Femur (tissue), 1 donor: ENCODE measurements around the gene BCKDHB.

ENCODE experiments used
- DNase-seq: peaks from one replicate; pipeline ENCODE4 v3.0.0-alpha.2; 2017

BCKDHB gene

DNA sequence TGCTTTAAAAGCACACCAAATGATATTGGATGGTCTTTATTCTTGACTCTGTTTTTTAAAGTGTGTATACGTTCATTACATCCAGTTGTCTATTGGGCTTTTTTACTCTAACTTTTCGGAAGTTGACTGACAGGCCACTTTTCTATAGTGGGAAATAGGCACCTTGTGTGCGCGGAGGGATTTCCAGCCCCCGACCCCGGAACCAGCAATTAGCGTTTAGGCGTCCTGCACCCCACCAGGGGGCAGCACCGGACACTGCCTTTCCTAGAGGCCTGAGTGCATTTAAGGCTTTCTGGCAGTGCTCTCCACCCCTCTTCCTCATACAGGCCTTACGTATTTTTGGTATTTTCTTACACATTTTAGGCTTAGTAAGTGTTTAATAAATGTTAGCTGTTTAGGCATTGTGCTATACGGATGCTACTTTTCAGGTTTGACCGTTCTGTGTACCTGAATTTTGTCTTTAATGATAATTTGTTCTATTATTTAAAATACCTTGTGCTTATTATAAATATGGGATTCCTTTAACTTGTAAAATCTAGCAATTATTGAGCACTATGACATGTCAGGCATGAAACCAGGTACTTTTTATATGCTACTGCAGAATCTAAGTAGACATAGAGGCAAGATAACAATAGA lies 231.8 kb downstream of the BCKDHB start:
- DNase-seq: peak; percentile 69

DNA sequence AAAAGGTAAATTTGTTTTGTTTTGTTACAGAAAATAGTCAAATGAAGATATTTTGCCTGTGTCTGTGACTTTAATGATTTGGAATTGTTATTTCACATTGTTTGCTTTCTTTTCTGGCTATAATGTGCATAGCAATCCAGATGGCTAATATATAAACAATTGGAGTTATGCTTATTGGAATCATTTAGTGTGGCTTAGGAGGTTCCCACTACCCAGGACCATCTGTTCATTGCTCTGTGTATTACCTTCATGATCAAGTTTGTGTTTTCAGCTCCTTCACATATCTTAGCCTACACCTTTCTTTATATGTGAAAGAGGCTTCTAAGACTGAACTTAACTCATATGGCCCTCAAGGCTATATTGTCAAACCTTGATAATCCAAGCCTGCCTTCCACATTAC lies 232.9 kb downstream of the BCKDHB start:
- DNase-seq: no peak

DNA sequence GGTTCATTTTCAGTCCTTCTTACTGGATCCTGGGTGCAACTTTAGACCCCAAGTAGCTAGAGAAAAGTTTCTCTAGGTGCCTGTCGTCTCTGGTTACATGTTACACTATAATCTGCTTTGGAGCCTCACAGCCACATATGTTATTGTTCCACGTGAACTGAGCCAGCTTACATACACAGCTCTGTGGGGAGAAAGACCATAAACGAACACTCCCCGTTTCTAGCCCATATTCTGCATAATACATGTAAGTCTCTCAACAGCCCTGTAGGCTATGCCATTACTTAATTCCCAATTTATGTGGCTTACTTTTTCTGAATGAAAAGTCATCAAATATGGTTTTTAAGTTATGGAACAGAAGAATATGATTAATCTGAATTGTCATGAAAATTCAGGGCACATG lies 233.8 kb downstream of the BCKDHB start:
- no peak for DNase-seq

DNA sequence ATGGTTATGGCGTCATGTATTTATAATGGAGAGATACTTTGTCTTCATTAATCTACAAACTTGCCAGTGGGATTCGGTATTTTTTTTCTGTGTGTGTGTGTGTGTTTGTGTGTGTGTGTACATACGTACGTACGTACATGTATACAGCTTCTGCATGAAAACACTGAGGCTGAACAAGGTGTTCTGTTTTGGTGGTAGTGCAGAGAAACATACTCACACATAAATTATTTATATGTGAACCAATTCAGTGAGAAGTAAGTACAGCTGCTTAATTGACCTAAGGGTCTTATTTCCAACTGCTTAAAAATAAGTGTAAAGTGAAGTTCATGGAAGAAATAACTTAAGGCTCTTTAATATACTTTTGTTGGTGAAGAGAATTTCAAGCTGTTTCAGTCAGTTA lies 234.2 kb downstream of the BCKDHB start:
- no peak for DNase-seq

DNA sequence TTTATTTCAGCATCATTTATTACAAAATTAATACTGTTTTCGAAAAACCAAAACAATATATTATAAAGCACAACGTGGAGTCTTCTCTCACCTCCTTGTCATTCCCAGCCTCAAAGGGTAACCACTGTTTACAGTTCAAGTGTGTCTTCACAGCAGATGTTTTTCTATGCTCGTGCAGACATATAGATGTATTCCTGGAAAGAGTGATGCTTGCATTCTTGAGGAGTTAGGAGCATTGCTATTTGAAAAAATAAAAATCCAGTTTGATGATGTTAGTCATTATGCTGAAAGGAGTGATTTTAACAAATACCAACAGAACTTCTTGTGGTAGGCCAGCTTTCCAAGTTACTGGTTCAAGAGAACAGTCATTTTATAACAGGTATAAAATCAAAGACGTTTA lies 234.9 kb downstream of the BCKDHB start:
- no peak for DNase-seq

DNA sequence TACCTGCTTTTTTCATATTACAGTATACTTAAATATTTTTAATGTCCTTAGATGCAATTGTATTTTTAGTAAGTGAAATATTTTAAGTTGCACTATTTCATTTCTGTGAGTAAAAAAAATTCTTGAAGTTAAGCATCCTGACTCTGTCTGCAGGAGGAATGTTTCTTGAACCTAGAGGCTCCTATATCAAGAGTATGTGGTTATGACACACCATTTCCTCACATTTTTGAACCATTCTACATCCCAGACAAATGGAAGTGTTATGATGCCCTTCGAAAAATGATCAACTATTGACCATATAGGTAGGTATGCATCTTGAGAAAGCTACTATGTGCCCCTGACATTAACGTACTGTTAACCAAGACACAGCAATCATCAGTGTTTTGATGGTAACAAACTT lies 237.0 kb downstream of the BCKDHB start:
- DNase-seq: no peak

DNA sequence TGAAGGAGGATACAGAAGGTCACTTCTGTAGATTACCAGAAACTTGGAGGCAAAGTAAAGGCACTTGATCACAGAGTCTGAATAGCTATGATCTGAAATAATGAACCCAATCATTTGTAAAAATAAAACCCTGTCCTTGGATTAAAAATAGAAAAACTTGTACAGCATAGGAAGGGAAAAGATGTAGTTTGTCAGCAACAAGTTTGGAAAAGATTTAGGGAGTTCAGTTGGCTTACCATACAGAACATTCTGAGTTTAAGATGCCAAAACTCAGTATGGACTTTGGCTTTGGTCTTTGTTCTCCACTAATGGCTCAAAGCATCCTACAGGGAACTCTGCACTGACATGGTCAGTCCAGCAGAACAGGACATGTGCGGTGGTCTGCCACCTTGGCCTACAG lies 240.6 kb downstream of the BCKDHB start:
- DNase-seq: no peak

DNA sequence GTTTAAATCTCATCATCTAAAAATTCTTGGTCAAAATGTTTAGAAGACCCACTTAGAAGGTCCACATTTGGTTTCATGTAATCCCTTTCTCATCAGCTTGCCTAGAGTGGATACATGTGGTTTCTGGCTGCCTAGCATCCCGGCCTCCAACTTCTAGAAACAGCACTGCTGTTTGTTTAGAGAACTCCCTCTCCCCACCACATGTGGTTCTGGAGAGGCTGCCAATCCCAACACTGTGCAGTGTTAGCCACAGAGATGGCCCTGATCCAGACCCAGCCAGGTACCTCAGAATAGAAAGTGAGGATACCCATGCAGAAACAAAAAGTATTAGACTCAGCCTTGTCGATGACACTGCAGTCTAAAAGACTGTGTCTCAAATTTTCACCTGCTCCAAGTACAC lies 241.8 kb downstream of the BCKDHB start:
- peak; percentile 66 for DNase-seq

DNA sequence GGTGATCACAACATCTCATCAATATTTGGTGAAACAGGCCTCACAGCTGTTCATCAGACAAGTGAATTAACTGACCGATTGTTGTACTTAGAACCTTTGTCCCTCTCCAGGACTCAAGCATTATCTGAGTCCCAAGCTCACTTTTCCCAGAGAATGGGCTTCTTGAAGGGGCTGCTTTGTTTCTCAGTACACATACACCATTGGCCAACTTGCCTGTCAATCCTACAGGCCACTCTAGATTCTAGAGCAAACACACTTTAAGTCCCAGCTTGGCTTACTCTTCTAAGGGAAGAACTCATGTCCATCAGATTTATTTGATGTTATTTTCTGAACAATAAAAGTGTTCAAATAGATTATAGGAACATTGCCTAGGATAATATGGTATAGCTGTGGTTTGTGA lies 249.5 kb downstream of the BCKDHB start:
- DNase-seq: no peak

DNA sequence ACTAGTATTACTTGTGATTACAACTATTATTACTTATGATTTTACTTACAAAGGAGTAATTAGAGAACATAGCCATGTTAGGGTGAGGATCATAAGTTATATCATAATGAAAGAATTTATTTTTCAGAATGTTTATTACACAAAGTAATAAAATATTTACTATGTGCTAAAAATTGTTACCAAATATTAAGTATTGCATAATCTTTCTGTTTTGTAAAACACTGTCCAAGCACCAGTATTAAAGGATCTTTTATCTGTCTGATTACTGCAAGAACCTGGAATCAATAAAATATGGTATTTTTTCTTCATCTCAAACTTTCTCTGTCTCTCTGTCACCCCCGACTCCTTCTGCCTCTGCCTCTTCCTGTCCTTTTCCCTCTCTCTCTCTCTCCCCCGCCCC lies 250.1 kb downstream of the BCKDHB start:
- DNase-seq: no peak

DNA sequence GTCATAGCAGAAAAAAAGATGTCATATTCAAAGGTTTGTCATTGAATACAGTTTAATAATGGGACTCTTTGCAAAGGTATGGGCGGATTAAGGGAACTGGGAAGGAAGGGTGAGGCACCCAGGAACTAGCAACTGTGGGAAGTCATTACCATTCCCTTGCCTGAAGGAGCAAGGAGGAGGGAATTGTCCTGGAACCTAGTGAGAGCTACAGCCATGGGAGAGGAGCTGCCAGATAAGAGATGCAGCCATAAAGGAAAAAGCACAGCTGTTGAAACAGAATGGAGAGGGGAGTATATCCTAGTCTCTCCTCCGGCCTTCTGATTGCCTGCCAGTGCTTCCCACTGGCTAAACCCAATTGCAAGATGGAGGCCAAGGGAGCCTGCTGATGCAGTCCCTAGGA lies 250.6 kb downstream of the BCKDHB start:
- DNase-seq: no peak

DNA sequence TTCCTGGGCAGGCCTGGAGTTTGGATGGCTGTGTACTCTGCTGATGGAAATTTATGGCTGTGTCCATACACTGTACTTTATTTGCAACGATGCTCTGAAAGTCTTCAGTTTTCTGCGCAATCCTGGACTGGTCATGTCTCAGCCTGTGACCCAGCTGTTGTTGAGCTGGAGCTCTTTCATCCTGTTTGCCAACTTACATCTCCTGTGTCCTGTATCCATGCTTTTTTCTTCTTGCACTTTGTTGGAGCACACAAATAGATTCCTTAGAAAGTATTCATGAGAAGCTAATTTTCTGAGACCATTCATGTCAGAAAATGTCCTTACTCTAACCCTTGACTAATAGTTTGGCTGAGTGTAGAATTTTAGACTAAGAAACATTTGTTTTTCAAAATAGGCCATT lies 251.2 kb downstream of the BCKDHB start:
- no peak for DNase-seq

DNA sequence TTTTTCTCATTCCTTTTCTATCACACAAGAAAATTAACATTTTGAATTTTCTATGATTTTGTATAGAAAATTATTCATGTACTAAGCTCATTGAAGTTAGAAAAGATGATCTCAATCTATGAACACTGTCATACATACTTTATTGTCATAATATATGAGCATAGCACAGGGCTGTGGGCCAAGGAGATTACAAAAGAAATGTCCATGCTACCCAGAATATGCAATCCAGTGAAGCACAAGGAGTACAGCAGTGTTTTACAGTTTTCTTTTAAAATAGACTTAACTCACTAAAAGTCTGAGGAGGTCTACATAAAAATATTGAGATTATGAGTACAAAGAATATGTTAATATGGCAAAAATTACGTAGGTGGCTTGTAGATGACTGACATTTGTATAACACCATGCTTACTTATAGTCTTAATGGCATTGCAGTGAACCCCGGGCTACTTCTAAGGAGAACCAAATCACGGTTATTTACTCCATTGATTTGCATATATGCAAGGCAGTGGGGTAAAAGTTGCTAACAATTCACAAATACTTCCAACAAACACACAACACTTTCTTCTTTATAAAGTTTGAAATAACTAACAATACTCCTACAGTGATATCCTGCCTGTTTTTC lies 257.1 kb downstream of the BCKDHB start:
- no peak for DNase-seq

DNA sequence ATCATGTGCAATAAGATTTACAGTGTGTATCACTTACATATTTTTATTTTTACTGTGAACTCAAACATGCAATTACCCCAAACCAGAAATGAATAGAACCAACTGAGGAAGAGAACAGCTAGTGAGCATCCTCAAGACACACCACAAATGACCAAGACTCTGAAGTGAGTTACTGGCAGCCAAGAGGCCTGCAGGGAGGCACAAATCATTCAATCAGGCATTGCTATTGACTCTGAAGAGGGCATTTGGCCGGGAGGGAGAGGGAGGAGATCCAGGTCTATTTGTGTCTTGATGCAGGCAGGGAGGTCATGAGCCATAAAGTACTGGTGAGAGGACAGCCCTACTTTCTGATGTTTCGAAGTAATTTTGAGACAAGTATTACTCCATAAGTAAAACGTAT lies 257.7 kb downstream of the BCKDHB start:
- DNase-seq: peak; percentile 61

DNA sequence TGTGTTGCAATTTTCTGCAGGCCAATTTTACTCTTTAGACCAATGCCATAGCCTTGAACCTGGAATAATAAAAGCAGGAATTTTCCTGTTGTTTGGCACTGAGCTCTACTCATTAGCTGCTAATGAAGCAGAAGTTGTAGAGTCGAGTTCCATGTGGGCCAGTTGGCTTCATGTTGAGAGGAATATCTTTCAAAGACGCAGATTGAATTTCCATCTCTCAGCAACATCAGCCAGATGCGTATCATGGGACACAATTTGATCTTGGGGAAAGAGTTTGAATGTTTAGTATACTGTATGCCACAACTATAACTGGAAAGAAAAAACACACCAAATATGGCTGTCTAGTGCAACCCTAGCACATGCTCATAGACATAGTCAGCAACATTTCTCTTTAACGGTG lies 259.6 kb downstream of the BCKDHB start:
- DNase-seq: no peak

DNA sequence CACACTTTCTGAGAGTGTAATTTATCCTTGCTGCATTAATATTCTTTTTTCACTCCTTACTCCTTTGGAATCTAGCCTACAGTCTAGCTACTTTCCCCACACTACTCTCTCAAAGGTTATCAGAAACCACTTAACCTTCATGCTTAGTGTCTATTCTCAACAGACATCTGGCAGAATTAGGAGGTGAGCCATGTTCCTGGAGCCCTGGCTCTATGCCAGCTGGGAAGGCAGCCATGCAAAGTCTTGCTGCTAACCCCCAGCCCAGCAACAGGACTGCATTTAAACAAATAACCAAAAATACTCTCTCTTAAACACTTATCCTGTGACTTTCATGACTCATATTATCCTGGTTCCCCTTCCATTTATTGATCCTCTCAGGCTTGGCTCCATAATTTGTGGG lies 260.2 kb downstream of the BCKDHB start:
- DNase-seq: peak; percentile 68

DNA sequence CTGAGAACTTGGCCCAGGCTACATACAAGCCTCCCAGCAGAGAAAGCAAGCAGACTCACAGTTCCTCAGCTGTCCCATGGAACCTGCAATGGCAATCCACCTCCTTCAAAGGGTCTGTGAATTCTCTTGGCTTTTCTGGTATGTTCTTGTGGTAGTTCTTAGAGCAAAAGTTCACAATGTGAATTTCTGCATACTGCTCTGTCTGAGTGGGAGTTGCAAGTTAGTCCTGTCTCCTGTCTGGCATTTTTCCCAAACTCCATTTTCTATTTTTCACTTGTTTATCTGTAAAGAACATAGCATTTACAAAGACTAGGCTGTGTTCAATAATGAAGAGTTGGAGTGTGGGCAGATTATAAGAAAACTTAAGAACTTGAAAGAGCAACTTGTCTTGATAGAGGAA lies 269.9 kb downstream of the BCKDHB start:
- no peak for DNase-seq

DNA sequence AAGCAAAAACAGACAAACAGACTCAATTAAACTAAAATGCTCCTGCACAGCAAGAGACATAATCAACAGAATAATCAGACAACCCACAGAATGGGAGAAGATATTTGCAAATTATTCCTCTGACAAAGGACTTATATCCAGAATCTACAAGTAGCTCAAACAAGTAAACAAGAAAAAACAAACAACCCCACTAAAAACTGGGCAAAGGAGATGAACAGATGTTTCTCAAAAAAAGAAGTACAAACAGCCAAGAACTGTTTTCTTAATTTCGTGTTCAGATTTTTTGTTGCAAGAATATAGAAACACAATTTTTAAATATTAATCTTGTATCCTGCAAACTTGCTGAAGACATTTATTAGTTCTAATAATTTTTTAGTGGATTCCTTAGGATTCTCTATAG lies 274.1 kb downstream of the BCKDHB start:
- no peak for DNase-seq

DNA sequence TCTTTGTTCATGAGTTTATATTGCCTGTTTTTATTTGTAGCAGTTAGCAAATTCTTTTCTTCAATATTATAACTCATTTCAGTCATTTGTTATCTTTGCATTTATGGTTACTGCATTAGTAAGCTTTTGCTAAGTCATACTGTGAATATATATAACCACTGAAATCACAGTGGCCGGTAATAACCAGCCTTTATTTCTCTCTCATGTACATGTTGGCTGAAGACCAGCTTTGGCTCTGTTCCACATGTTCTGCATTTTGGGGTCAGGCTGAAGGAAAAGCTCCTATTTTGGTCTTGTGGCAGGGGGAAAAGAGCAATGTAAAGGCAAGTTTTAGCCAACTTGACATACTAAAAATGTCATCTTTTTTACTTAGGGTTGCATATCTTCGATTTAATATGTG lies 276.3 kb downstream of the BCKDHB start:
- peak; percentile 80 for DNase-seq

DNA sequence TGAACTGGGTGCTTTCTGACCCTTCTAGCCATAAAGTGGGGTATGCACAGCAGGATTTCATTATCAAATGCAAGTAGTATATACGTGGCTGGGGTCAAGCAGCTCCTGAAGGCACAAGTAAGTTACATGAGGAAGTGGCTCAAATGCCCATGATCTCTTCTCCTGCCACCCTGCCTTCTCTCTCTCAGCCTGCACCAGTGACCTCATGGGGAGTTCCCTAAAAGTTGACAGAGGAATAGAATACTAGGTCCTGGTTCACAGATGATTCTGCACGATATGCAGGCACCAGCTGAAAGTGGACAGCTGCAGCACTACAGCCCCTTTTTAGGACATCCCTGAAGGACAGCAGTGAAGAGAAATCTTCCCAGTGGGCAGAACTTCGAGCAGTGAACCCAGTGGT lies 282.0 kb downstream of the BCKDHB start:
- DNase-seq: no peak
